ENCODE results near the gene PLPPR4.
"Not testable (repeated sequence)": the region's sequence is repeated elsewhere in the genome, so short reads cannot be mapped to it uniquely, and the experiment has no call there.

Gene PLPPR4, protein sequence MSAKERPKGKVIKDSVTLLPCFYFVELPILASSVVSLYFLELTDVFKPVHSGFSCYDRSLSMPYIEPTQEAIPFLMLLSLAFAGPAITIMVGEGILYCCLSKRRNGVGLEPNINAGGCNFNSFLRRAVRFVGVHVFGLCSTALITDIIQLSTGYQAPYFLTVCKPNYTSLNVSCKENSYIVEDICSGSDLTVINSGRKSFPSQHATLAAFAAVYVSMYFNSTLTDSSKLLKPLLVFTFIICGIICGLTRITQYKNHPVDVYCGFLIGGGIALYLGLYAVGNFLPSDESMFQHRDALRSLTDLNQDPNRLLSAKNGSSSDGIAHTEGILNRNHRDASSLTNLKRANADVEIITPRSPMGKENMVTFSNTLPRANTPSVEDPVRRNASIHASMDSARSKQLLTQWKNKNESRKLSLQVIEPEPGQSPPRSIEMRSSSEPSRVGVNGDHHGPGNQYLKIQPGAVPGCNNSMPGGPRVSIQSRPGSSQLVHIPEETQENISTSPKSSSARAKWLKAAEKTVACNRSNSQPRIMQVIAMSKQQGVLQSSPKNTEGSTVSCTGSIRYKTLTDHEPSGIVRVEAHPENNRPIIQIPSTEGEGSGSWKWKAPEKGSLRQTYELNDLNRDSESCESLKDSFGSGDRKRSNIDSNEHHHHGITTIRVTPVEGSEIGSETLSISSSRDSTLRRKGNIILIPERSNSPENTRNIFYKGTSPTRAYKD

DNA sequence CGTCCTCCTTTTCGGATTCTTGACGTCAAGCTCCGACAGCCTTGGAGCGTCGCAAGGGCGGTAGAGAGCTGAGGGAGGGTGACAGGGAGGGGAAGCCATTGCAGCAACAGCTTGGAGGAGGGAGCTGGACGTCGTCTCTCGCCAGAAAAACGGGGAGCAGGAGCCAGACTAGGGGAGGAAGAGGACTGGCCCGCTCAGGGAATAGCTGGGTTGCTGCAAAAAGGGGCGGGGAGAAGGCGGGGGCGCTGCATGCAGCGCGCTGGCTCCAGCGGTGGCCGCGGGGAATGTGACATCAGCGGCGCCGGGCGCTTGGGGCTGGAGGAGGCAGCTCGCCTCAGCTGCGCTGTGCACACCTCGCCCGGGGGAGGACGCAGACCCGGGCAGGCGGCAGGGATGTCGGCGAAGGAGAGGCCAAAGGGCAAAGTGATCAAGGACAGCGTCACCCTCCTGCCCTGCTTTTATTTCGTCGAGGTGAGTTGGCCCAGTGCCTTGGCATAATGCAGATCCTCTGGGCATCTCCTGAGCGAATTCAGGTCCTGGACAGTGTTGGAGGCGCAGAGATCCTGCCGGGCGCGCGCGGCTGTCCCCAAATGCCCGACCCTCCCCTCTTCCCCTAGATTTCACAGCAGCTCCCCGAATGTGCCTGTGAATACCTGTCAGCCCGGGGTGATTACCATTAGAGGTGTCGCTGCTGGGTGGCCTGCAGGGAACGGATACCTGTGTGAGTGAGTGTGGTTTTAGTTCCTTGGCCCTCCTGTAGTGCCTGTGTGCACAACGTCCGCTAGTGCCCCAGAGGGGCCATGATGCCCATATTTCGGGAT, at the start of gene PLPPR4:
PLPPR4 (plus strand) TSS at position 292 of the 821 bp plus-strand sequence; CDS start at position 394, 102 bp downstream.
- no peak for DNase-seq

DNA sequence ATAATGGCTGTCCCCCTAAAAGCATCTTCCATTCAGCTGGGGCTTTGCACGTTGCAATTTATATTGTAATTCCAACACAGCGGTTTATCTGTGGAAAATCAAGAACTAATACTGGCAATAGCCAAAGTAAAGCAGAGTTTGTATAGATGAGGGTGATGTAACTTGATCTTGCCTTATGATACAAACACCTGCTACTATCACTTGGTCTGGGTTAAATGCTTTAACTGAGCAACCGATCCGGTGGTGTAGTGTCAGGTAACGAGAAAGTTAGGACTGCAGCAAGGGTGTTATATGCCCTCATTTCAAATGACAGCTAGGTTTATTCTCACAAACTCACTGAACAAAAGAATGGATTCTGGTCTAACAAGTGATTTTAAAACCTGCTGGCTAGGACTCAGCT, 47.3 kb upstream of the PLPPR4 start:
- no peak for DNase-seq

DNA sequence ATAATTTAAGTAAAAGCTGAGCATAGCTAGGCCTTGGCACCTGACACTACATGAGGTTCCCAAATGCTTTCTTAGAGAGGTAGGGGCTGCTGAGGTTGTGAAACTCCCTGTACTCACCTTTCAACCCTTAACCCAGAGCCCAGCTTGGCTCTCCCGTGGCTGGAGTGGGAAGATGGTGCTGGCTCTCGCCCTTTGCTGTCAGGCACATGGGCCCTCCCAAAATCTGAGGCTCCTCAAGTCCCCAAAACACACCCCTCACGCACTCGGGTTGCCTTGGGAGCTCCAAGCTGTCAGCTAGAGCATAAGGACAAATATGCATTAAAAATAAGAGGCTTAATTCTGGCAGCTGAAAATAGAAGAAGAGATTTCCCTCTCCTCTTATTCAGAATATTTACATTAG, 46.7 kb upstream of the PLPPR4 start:
- DNase-seq: no peak

DNA sequence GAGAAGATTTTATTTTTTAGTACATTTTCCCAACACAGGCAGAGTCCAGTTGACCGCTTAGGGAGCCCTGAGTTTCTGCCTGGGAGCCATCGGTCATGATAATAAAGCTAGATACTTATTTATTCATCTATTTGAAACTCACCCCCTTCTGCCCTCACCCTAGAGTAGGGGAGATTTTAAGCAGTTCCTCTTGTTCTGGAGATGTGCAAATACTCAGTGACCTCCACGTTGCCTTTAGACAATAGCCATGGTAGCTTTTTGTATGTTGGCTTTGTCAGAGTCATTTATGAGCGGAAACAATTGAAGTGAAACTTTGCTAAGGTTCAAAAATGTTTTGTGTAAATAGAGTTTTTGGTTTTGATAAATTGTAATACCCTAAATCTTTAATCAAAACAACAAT, 45.7 kb upstream of the PLPPR4 start:
- DNase-seq: no peak

DNA sequence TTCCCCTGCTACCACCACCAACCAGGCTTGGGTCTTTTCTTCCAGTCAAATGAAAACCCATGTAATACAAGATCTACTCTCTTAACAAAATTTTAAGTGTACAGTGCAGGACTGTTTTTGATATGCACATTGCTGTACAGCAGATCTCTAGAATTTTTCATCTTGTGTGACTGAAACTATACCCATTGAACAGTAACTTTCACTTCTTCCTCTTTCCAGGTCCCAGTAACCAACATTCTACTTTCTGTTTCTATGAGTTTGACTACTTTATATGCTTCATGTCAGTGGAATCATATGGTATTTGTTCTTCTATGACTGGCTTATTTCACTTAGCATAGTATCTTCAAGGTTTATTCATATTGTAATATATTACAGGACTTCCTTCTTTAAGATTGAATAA, 45.3 kb upstream of the PLPPR4 start:
- no peak for DNase-seq

DNA sequence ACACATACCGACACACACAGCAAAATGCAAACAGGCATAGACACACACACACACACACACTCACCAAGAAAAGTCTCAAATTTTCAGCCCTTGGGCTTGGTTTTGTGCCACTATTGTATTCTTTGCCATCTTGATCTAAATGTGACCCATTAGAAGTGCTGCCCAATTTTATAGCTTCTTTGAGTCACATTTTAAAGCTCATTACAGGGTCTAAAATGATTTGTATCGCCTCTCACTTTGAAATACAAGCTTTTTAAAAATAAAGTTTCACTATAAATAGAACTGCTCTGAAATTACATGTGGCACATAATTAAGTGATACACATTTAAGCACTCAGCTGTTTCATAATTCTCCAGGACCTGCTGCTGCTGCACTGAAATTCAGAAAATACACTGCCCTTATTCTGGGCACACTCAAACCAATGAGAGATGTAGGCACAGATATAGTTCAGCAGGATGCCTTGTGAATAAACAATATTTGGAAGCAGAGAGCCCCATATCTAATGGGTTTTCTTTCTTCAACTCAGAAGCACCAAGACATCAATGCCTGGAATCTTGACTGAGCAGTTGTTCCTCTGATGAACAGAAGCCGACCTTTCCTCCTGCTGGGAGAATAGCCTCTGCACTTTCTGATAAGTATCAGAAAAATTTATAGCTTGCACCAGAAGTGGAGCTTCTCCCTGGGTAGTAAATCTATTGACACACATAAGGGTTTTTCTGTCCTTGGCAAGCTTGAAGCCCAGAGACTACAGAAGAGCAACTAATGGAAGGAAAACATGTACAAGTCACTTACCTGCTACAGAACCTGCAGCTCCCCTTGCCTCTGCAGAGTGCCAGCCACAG, 37.0 kb upstream of the PLPPR4 start:
- no peak for DNase-seq

DNA sequence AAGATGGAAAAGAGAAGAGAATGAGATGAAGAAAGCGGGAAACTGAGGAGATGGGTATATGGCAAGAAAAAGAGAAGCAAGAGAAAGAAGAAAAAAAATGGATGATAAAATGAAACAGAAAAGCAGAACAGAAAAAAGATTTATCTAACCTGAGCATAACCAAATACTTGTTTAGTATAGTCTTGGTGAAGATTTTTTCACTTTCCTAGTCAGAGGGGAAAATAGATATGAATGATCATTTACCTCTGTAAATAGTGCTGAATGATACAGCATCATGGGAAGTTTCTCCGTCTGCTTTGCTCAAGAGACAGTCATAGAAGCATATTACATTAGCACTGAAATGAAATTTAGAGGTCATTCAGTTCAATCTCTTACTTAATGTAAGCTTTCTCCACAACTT, 36.1 kb upstream of the PLPPR4 start:
- no peak for DNase-seq

DNA sequence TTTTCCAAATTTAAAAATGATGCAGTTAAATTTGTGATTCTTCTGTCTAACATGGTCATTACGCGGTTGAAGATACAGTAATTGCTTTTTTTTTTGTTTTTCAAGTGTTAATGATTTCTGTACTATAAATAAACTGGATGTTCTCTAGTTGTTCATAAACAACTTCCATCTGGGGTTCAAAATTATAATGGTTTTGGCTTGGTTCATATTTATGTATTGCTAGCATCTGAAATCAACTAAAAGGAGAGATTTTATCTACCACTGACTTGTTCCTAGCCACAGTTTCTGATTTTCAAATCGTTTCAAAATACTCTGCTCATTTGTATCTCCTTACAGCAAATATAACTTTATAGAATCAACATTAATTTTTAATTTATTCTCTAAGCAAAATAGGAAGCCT, 35.2 kb upstream of the PLPPR4 start:
- no peak for DNase-seq

DNA sequence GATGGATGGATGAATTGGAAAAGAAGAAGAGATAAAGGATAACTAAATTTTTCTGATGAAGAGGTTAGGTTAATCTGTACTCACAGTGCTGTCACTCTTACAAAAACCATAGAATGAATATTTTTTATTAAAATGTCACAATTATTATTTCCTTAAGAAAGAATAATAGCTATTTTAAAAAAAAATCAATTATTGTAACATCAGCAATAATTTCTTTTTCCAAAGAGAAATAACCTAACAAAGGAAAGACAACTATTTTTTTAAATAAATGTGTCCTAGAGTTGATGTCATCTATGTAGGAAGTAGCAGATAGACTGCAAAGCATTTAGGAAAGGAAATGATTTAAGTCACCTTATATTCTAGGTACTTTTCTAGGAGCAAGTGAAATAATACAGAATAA, 33.6 kb upstream of the PLPPR4 start:
- DNase-seq: no peak

DNA sequence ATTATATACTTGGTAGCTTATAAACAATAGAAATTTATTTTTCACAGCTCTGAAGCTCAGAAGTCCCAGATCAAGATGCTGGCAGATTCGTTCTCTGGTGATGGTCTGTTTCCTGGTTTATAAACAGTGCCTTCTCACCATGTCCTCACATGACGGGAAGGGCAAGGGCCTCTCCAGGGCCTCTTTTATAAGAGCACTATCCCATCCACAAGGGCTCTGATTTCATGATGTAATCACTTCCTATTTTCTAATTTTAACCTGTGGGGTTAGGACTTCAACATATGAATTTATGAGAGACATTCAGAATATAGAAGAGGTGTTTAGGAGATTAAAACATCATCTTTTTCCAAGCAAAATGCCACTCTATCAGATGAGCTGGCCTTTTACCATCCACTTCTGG, 32.1 kb upstream of the PLPPR4 start:
- no peak for DNase-seq

DNA sequence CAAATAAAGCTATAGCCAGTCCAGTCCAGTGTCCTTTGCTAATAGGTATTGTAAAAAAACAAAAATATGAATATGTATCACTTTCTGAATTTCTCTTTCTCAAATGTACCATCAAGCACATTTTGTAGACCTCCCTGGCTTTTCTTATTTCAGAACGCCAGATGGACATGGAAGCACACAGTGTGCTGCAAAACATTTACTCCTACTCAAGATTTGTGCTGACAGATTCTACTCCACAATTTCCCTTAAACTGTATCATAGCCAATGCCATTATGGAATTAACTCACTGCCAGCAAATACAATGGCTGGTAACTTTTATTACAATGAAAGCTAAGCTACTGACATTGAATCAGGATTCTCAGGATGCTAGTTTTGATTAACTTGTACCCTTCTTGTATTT, 30.8 kb upstream of the PLPPR4 start:
- no peak for DNase-seq

DNA sequence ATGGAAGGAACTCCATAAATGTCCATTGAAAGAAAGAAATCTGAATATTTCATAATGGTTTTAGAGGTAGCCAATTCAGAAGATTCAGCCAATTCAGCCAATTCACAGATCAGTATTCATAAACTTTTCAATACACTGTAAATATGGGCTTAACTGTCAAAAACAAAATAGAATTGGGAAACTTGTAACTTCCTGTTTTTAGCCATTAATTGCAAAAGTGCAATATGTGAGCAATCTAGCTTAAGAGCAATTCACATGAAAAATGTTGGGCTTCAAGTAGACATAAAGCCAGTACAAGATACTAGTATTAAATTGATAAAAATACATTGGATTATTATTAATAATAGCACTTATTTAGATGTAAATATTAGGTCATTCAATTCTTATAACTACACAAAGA, 27.5 kb upstream of the PLPPR4 start:
- DNase-seq: no peak

DNA sequence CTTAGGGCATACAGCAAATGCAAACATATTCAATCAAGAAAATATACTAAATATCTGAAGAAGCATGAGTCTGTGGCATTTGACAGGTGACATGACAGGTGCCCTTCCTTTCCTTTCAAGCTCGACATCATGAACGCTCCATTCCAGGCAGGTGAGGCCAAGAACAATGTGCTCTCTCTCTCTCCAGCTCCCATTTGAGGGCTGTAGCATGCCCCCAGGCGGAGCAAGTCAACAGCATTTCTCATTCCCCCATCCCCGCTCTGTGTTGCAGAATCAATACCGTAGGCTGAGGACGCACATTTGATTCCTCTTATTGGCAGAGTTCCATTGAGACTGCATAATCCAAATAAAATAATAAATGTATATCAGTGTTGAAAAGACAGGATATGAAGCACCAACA, 24.6 kb upstream of the PLPPR4 start:
- DNase-seq: no peak

DNA sequence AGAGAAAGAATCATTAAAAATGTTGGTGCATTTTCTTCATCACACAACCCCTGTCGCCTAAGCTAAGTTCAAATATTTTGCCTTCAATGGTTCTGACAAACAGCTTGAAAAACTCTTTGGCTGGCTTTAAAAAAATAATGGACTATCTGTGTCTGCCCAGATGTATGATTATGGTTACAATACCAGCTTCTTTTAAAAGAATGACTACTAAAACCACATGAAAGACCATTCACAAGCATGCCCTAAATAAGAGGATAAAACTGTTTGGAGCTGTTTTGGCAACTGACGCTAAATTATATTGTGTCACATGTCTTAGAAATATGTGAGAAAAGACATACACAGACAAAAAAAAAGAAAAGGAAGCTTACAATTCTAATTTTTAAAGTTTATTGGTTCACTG, 23.7 kb upstream of the PLPPR4 start:
- no peak for DNase-seq

DNA sequence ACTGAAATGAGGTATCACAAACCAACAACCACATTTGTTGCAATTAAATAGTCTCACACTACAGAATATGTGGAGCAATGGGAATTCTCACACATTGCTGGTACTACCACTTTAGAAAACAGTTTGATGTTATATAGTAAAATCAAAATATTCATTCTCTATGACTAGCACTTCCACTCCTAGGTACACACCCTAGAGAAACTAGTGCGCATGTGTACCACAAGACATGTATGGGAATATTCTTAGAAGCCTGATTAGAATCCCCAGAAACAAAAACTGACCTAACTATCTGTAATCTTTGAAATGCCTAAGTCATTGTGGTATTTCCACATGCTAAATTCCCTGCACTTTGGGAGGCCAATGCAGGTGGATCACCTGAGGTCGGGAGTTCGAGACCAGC, 18.1 kb upstream of the PLPPR4 start:
- no peak for DNase-seq

DNA sequence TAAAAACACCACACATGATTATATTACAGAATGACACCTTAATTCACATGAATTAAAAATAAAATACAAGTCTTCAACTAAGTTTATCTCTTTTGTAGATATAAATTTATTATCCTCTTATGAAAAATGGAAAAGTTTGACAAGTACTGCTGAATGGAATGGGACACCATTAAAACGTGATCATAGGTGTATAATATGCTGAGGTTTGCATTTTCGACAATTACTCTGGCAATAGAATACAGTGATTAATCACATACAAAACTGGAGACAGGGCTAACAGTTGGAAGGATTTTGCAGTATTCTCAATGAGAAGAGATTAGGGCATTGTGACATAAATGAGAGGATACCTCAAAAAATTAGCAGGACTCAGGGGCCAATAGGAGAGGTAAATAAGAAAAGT, 17.1 kb upstream of the PLPPR4 start:
- DNase-seq: no peak

DNA sequence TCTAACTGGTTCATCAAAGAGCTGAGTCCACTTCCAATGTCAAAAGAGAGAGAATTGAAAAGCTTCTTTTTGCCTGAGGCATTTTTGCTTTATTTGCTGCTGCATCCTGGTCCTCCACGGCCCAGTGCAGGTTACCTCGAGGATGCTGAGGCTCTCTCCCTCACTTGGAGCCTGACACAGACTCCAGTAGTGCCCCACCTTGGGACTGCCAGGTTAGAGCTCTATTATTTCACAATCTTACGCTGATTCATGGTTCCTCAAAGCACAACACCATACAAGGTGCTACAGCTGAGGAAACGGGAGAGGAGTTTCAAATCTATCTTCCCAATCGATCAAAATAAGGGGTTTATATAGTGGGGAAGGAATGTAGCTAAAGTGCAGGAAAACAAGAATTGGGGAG, 13.6 kb upstream of the PLPPR4 start:
- DNase-seq: no peak

DNA sequence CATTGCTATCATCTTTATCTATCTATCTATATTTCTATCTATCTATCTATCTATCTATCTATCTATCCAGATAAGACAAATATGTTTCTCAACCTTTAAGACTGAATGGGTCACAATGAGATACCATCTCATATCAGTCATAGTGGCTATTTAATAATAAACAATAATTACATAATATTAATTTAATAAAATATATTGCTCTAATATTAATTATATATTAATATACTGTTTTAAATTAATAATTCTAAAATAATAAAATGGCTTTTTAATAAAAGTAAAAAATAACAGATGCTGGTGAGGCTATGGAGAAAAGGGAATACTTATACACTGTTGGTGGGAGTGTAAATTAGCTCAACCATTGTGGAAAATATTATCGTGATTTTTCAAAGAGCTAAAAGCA, 13.0 kb upstream of the PLPPR4 start:
- no peak for DNase-seq

DNA sequence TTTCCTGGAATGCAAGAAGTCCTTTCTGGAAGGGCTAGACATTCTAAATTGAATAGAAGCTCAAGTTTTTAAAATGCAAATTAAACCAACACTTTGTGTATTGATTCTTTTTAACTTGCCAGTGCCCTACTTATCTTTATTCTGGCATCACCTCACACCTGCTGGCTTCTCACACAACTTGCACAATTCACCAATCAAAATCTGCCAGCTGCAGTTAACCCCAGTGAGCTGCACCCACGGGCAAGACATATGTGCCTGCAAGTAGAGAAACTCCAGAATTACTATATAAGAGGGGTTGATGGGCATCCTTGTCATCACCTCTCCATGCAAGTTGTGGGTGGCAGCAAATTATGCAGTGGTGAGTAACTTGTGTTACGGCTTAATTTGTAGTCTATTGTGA, 11.7 kb upstream of the PLPPR4 start:
- no peak for DNase-seq

DNA sequence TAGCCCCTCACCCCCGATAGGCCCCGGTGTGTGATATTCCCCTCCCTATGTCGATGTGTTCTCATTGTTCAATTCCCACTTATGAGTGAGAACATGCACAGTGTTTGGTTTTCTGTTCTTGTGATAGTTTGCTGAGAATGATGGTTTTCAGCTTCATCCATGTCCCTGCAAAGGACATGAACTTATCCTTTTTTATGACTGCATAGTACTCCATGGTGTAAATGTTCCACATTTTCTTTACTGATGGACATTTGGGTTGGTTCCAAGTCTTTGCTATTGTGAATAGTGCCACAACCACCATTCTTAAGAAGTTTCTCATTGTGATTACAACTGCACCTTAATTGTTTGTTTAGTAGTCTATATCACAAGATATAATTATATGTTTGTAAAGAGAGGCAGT, 3.9 kb upstream of the PLPPR4 start:
- not testable (repeated sequence) for DNase-seq

DNA sequence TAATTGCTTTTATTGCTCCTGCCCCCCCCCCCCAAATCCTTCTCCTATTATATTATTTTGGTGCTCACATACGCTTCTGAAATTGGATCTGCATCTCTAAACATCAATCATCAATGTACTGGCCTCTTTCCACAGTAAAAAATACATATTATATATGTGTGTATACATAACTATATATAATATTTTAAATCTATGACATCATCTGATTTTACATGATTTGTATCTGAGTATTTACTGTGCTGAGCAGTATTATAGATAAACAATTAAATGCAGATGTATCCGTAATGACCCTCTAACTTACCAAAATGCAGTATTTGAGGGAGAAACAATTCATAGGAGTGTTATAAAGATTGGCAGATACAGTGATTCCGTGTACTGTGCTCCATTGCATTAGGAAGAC, 832 bp downstream of the PLPPR4 start:
- DNase-seq: no peak

DNA sequence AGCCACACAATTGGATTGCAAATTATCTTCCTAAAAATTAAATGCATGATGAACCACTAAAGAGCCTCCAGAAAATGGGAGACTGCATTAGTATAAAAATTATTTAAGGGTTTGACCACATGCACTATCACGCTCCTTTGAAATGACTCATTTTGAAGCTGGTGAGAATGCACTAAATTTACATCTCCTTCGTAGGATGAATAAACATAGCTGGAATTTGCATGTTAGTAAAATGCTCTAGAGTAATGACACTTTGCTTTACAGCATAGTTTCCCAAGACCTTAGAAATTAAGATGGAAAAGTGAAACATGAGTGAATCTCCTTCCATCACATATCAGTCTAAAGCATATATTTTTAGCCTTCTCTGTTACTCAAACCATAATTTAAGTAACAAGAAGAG, 2.4 kb downstream of the PLPPR4 start:
- DNase-seq: no peak

DNA sequence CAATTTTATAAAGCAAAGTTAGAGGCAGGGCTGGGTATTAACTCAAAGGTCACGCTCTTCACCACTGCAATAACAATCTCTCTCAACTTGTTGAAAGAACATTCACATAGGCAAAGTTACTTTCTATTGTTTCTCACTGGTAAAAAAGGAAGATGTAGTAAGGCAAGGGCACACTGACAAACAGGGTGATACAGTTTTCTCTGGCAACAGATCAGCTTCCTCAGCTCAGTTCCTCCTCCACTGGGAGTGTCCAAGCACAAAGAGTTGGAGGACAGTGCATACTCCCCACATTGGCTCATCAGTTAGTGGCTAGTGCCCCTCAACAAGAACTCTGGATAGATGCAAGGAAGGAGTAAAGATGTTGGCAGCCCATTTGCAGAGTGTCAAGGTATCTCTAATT, 3.7 kb downstream of the PLPPR4 start:
- DNase-seq: no peak

Data from NCI-H2081 treated with DMSO at 0.1 percent for 48 hours (cell line).